ENCODE data around the gene WDR90.

GRCh38 chr16:700684-701584 is 51.8 kb downstream of the WDR90 start:
- TF ChIP-seq CTCF (IDR thresholded peaks at IDR 0.05) (no peak), POLR2A (IDR thresholded peaks at IDR 0.05) (no peak)
